ENCODE data around the gene ZEB2.

ZEB2 gene

DNA sequence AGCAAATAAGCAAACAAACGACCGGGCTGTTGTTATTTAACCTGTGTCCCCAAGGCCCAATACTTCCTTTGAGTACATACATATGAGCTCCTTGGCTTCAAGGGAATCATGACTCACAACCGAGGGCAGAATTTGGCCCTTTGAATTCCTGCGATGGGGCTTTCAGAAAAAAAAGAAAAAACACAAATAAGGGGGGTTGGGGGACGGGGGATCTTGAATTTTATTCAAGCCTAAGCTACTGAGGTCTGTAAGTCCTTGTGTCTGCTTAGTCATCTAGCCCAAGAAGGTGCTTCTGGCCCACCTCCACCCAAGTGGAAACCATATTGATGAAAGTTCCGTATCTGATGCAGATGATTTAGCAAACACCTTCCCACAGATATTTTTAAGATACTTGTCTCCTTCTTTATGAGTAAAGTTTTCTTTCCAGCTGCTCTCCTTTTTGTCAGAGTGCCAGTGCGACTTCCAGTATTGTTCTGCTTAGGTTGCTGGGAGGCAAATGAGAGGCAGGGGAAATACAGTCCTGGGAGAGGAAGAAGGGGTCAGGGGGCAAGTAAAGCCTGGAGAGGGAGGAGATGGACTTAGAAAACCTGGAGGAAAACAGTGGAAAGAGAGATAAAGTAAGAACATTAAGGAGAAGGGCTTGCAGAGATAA lies 169.6 kb downstream of the ZEB2 start:
- TF ChIP-seq CTCF (IDR thresholded peaks at IDR 0.05), result no peak
- no peaks in the 10 kb centered on the region for H3K27me3 ChIP-seq
- no peaks in the 10 kb centered on the region for H3K36me3 ChIP-seq
- H3K9me3 ChIP-seq, result no peaks in the 10 kb centered on the region
- H3K4me1 ChIP-seq (ENCODE audit: control insufficient read depth in 1 of 2, insufficient read depth in 1 of 2, low read depth in 1 of 2, low read length in 1 of 2), result no peaks in the 10 kb centered on the region
- no peak overlapping the region for H3K27ac ChIP-seq
- no peak overlapping the region for H3K4me3 ChIP-seq (ENCODE audit: low read depth in 1 of 2, low read length in 1 of 2)

- Histone ChIP-seq H3K4me1 (ENCODE audit: control insufficient read depth in 1 of 2, insufficient read depth in 1 of 2, low read depth in 1 of 2, low read length in 1 of 2) (no peaks in the 10 kb centered on the region), H3K27me3 (no peaks in the 10 kb centered on the region), H3K9me3 (no peaks in the 10 kb centered on the region), H3K36me3 (no peaks in the 10 kb centered on the region), H3K4me3 (ENCODE audit: low read depth in 1 of 2, low read length in 1 of 2) (no peak overlapping the region), H3K27ac (no peak overlapping the region)
- TF ChIP-seq CTCF (IDR thresholded peaks at IDR 0.05), result no peak
Measured at GRCh38 chr2:144349674-144350073, 170.2 kb downstream of the ZEB2 start.

- no peak for TF ChIP-seq CTCF (IDR thresholded peaks at IDR 0.05)
Measured at GRCh38 chr2:144348846-144349245, 171.1 kb downstream of the ZEB2 start.

DNA sequence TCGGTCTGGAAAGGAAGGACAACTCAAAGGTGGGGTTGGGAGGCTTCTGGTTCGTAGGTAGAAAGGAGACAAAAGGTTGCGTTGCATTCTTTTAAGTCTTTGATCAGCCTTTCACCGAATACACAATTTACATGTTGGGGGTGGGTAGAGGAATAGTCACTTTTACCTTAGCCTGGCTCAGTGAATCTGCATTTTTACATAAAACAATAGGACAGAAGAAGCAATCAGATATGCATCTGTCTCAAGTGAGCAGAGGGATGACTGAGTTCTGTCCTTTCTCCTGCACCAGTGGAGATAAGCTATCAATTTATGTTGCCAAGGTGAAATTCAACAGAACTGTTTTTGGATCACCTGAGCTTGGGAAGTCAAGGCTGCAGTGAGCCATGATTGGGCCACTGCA lies 173.7 kb downstream of the ZEB2 start:
- Histone ChIP-seq H3K9me3 (no peaks in the 10 kb centered on the region), H3K27me3 (no peaks in the 10 kb centered on the region), H3K36me3 (no peaks in the 10 kb centered on the region), H3K27ac (no peak overlapping the region), H3K4me1 (ENCODE audit: control insufficient read depth in 1 of 2, insufficient read depth in 1 of 2, low read depth in 1 of 2, low read length in 1 of 2) (no peaks in the 10 kb centered on the region), H3K4me3 (ENCODE audit: low read depth in 1 of 2, low read length in 1 of 2) (no peak overlapping the region)
- no peak for TF ChIP-seq CTCF (IDR thresholded peaks at IDR 0.05)

More at GRCh38 chr2:144348846-144349245, 171.1 kb downstream of the ZEB2 start:
- H3K27me3 ChIP-seq, result no peaks in the 10 kb centered on the region
- no peaks in the 10 kb centered on the region for H3K4me1 ChIP-seq (ENCODE audit: control insufficient read depth in 1 of 2, insufficient read depth in 1 of 2, low read depth in 1 of 2, low read length in 1 of 2)
- H3K9me3 ChIP-seq, result no peaks in the 10 kb centered on the region
- H3K4me3 ChIP-seq (ENCODE audit: low read depth in 1 of 2, low read length in 1 of 2), result no peak overlapping the region
- H3K36me3 ChIP-seq, result no peaks in the 10 kb centered on the region
- no peak overlapping the region for H3K27ac ChIP-seq

- H3K27ac ChIP-seq, result no peak overlapping the region
- TF ChIP-seq CTCF (IDR thresholded peaks at IDR 0.05), result no peak
- H3K9me3 ChIP-seq, result no peaks in the 10 kb centered on the region
- no peaks in the 10 kb centered on the region for H3K27me3 ChIP-seq
- no peak overlapping the region for H3K4me3 ChIP-seq (ENCODE audit: low read depth in 1 of 2, low read length in 1 of 2)
- H3K36me3 ChIP-seq, result no peaks in the 10 kb centered on the region
- H3K4me1 ChIP-seq (ENCODE audit: control insufficient read depth in 1 of 2, insufficient read depth in 1 of 2, low read depth in 1 of 2, low read length in 1 of 2), result no peaks in the 10 kb centered on the region
Measured at GRCh38 chr2:144343145-144343544, 176.8 kb downstream of the ZEB2 start.
